HG02678 (cell line): ENCODE results near the gene ARID1B.
"Not testable (repeated sequence)": the region's sequence is repeated elsewhere in the genome, so short reads cannot be mapped to it uniquely, and the experiment has no call there.

ENCODE experiments used
- ATAC-seq: cut with Tn5 transposase; IDR thresholded peaks from one replicate; pipeline ENCODE4 v1.9.1; 2021; ENCODE audit warnings: mild to moderate bottlenecking, moderate library complexity; ENCODE audit not compliant: unreplicated experiment

The ARID1B gene

GRCh38 chr6:156928972-156929371, 151.8 kb downstream of the ARID1B start:
- ATAC-seq: no peak

- ATAC-seq: no peak
Observed at GRCh38 chr6:156931283-156931682, 154.1 kb downstream of the ARID1B start.

DNA sequence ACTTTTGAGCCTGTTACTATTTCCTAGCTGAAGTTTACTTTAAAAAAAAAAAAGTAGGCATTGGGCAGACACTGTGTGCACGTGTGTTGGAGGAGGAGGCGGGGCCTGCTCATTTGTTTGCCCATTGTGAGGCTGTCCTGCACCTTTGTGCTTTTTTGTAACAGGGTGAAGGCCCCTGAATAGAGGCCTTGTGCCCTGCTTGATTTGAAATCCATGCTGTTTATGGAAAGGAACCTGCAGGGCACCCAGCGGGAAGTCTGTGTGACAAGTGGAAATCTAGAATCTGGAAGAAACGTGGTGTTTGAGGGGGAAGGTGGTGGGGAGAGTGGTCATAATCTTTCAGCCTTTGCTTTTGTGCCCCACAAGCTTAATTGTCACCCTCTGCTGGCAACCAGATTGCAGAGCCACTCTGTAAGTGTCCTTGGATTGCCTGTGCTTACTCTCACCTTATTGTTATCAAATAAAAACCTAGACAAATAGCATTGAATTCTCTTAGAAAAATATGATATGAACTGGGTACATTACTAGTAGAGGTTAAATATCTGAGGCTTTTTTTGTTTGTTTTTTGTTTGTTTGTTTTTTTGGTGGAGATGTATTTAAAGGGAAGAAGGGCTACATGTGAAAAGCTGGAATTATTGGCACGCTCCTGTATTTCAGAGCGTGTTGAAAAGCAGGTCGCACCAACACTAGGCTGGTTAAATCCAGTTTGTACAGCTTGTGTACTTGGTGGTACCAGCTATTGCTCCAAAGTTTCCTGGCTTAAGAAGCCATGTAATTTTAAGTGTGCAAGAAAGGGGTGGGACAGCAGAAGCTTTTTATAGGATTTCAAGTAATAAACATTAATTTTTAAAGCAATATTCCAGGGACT, 156.3 kb downstream of the ARID1B start:
- no peak for ATAC-seq

DNA sequence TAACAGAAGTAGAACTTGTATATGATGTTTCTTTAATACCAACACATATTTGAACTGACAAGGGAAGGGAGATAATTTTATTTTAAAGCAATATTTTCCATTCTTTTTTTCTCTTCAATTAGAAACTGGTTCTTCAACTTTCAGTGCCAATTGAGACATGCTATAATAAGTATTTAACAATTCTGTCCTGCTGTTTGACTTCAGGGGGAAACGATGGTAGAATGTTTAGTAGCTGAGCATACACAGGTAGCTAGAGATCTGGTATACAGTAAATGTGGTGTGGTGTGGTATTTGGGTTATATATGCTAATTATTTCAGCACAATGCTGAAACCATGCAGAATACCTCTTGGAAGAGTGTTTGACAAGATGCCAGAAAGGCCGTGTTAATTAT, 156.9 kb downstream of the ARID1B start:
- no peak for ATAC-seq

- no peak for ATAC-seq
Observed at GRCh38 chr6:156935000-156935399, 157.8 kb downstream of the ARID1B start.

DNA sequence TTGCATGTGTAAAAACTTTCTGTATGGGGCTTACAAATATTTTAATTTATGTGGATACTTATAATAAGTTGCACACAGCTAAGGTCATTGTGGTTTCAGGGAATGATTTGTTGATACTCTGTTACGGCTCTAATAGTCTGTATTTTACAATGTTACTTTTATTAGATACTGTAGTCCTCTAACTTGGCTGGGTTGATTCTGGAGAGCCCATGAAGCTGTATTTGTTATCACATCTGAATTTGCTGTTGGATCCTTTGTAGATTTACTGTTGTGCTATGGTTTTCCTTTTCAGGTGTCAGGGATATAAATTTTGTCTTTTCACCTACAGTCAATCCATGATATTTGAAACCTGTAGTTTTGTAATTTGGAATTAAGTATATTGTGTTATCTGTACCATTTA, 161.0 kb downstream of the ARID1B start:
- ATAC-seq: no peak

DNA sequence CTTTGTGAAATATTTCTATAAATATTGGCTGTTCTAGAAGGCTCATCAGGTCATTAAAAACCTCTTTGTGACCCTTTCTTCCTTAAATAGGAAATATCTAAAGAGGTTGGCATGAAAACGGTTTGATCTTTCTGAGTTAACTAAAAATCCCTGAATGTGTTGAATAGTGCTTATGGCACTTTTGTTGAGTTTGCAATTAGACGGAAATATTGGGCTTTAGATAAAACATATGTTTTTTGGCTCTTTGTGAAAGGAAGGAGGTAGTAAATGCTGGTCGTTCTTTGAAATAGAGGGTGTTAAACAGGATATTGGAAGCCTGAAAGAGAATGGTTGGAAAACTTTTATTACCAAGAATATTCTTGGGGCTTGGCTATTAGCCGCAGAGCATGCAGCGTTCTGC, 163.0 kb downstream of the ARID1B start:
- no peak for ATAC-seq

- no peak for ATAC-seq
Observed at GRCh38 chr6:156942266-156942665, 165.1 kb downstream of the ARID1B start.

GRCh38 chr6:156943166-156943565, 166.0 kb downstream of the ARID1B start:
- ATAC-seq: no peak

GRCh38 chr6:156943816-156944215, 166.6 kb downstream of the ARID1B start:
- ATAC-seq: no peak

GRCh38 chr6:156944412-156944811, 167.2 kb downstream of the ARID1B start:
- ATAC-seq: no peak

DNA sequence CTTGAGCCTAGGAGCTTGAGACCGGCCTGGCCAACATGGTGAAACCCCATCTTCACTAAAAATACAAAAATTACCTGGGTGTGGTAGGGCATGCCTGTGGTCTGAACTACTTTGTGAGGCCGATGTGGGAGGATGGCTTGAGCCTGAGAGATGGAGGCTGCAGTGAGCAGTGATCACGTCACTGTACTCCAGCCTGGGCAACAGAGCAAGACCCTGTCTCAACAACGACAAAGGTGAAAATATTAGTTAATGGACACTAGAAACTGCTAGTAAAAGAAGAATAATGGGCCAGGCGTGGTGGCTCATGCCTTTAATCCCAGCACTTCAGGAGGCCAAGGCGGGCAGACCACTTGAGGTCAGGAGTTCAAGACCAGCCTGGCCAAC, 168.6 kb downstream of the ARID1B start:
- ATAC-seq: not testable (repeated sequence)

- no peak for ATAC-seq
Observed at GRCh38 chr6:156946370-156946936, 169.3 kb downstream of the ARID1B start.

- ATAC-seq: no peak
Observed at GRCh38 chr6:156948277-156948676, 171.1 kb downstream of the ARID1B start.

DNA sequence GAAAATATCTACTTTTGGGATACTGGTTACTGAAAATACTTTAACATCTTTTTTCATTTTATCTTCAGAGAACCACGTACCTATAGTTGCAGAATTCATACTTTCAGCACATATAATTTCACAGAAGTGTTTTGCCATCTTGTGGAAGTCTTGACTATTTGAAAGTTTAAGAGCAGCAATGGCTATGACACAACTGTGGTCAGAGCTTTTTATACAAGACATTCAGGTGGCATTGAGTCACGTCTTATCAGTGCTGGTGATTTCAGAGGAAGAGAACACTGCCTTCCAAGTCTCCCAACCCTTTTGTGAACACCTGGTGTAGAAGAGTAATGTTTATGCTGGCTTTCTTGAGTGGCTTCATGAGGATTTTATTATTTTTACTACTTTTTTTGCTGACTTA, 171.6 kb downstream of the ARID1B start:
- ATAC-seq: no peak

DNA sequence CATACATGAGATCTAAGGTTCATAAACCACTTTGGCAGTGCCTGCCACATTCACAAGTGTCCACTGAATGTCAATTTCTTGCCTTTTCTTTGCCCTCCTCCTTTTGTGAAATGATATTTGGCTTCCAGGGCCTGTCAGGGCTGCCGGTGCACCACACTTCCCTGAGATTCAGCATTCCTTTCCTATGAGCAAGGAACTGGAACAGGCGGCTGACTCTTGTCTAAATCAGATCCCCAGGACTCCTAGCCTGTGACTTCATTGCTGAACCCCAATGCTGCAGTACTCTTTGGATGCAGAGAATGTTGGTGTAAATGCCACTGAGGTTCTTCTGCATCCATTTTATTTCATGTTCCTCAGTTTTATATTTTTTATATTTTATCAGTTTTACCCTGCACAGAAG, 172.2 kb downstream of the ARID1B start:
- ATAC-seq: no peak

GRCh38 chr6:156950084-156950483, 172.9 kb downstream of the ARID1B start:
- ATAC-seq: no peak

DNA sequence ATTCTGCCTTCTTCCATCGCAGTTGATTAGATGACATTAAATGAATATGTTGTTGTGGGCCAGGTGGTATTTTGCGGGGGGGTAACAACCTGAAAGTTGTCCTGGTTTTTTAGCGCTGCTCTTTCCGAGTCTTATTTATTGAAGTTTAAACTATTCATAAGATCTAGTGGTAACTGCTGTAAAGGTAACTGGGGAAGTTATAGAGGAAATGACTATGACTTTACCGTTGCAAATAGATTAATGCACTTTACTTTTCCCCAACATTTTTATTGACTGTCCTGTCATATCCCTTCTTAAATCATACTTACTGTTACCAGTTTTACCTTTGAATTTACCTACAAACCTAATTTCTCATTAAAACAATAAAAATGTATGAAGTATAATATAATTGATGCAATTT, 173.4 kb downstream of the ARID1B start:
- no peak for ATAC-seq

DNA sequence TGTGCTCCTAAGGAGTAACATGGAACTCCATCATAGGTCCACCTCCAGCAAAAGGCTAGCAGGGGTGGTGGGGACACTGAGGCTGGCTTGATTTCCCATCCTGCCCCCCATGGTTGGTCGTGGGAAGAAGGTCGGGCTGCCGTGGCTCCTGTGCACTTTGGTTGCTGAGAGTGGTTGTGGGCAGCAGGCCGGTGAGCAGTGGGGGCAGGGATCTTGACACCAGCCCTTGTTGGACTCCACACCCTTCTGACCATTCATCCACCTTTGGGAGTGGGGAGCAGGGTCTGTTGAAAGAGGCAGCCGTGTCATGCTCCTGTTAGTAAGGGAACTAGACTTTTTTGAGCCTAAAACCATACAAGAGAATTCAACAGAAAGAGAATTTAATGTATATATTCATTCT, 175.2 kb downstream of the ARID1B start:
- ATAC-seq: no peak

GRCh38 chr6:156953127-156953478, 175.9 kb downstream of the ARID1B start:
- ATAC-seq: no peak

DNA sequence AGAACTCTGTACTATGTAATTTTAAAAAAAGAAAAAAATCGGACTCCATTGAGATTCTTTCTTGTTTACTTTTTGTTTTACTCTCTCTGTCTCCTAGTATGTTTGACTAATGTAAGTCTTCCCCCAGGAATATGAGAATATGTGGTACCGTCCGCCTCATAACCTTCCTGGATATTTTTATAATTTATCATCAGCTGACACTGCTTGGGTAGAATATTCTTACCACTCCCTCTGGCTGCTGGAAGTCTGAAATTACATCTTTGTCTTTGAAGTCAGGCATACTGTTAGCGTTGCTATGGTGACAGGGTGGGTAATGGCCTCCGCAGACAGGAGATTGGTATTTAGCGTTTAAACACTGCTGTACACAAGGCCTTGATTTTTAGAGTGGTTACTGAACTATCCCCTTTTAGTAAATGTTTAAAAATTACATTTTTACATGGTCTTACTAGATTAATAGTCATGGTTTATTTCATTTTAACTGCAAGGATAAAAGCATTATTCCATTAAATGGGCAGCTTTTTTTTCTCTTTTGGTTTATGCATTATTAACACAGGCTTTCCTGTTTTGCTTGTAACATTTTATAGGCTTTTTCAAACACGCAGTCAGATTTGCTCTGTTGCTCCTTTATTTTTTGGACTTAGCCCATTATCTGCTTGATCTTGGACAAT, 176.4 kb downstream of the ARID1B start:
- ATAC-seq: peak; percentile 65

GRCh38 chr6:156954191-156954590, 177.0 kb downstream of the ARID1B start:
- ATAC-seq: no peak
